PC-9 (cell line): ENCODE results near the gene ELK3. TPM values are rescaled to one million over a fixed set of nuclear protein-coding genes. Genes with fewer than 3 reads are reported as not detected.

Source experiments
- BruUV-seq: library from RNA; stranded (reverse); fragments of 400-500 nt; replicated peaks from 2 replicates; lab custom pipeline; 2021; lab: Mats Ljungman, UMichigan
- CTCF ChIA-PET: fragments of 300-600 bp; sonication (Branson Sonifier 250); formaldehyde crosslinking; loops from one replicate; lab custom pipeline; 2022; ENCODE audit warnings: antibody characterized with exemption; lab: Charles Lee
- POLR2A ChIA-PET: fragments of 300-600 bp; sonication (Branson Sonifier 250); formaldehyde crosslinking; loops from one replicate; lab custom pipeline; 2022; ENCODE audit warnings: antibody characterized with exemption; ENCODE audit not compliant: unreplicated experiment; lab: Charles Lee
- DNase-seq, 2 experiments: peaks; one replicate each; pipeline versions ENCODE4 v3.0.0 to v3.0.0-alpha.2; 2015 to 2022; ENCODE audit warnings: mixed read lengths in 1 of 2
- H2AFZ ChIP-seq: fragments of 200-600 bp; sonication (generic); 2 replicates; pipeline ENCODE4 v1.8.1; 2017; ENCODE audit warnings: antibody characterized with exemption
- H3F3A ChIP-seq: fragments of 200-600 bp; sonication (generic); 2 replicates; pipeline ENCODE4 v1.8.1; 2017; ENCODE audit warnings: antibody characterized with exemption, mild to moderate bottlenecking, low read depth; ENCODE audit not compliant: insufficient read depth
- H3K27ac ChIP-seq: fragments of 200-600 bp; sonication (generic); 2 replicates; pipeline ENCODE4 v1.6.1; 2016; ENCODE audit warnings: mixed run types
- H3K27me3 ChIP-seq: fragments of 200-600 bp; sonication (generic); 2 replicates; pipeline ENCODE4 v1.6.1; 2016; ENCODE audit warnings: low read depth, mixed run types; ENCODE audit not compliant: insufficient read depth
- H3K36me3 ChIP-seq: fragments of 200-600 bp; sonication (generic); 2 replicates; pipeline ENCODE4 v1.6.1; 2016; ENCODE audit warnings: low read depth, mixed run types
- H3K4me1 ChIP-seq: fragments of 200-600 bp; sonication (generic); replicated peaks from 2 replicates; pipeline ENCODE4 v1.6.1; 2016; ENCODE audit warnings: mixed run types; ENCODE audit not compliant: insufficient read depth
- H3K4me2 ChIP-seq: fragments of 200-600 bp; sonication (generic); 2 replicates; pipeline ENCODE4 v1.6.1; 2017; ENCODE audit warnings: mixed run types
- H3K4me3 ChIP-seq: fragments of 200-600 bp; sonication (generic); 2 replicates; pipeline ENCODE4 v1.6.1; 2016; ENCODE audit warnings: mixed run types
- H3K79me2 ChIP-seq: fragments of 200-600 bp; sonication (generic); 2 replicates; pipeline ENCODE4 v1.6.1; 2017; ENCODE audit warnings: low read depth, mixed run types
- H3K9me2 ChIP-seq: fragments of 200-600 bp; sonication (generic); 2 replicates; pipeline ENCODE4 v1.8.1; 2017; ENCODE audit warnings: mild to moderate bottlenecking; ENCODE audit not compliant: insufficient read depth
- H3K9me3 ChIP-seq: fragments of 200-600 bp; sonication (generic); 2 replicates; pipeline ENCODE4 v1.8.1; 2016; ENCODE audit warnings: low read depth; ENCODE audit not compliant: insufficient read depth
- H4K20me1 ChIP-seq: fragments of 200-600 bp; sonication (generic); 2 replicates; pipeline ENCODE4 v1.8.1; 2017; ENCODE audit not compliant: insufficient read depth
- CTCF ChIP-seq: fragments of 200-600 bp; sonication (generic); conservative IDR thresholded peaks from 2 replicates; pipeline ENCODE4 v1.6.1; 2017; ENCODE audit warnings: mixed run types, antibody characterized with exemption, mild to moderate bottlenecking, moderate library complexity
- EZH2 ChIP-seq: fragments of 200-600 bp; sonication (generic); IDR thresholded peaks from 2 replicates; pipeline ENCODE4 v1.8.0; 2017; ENCODE audit warnings: antibody characterized with exemption, low read depth
- intact Hi-C: fragments of 100-400 bp; cut with micrococcal nuclease; formaldehyde crosslinking; loops from one replicate; pipeline ENCODE4 v1.10.0; 2022; ENCODE audit not compliant: unreplicated experiment
- total RNA-seq: library from RNA; stranded (reverse); gene quantifications from 2 replicates; pipeline ENCODE4 v1.2.3, GENCODE V29; 2021

Gene ELK3
- total RNA-seq, 1 experiment from 2014 or later, result 52.3 TPM

DNA sequence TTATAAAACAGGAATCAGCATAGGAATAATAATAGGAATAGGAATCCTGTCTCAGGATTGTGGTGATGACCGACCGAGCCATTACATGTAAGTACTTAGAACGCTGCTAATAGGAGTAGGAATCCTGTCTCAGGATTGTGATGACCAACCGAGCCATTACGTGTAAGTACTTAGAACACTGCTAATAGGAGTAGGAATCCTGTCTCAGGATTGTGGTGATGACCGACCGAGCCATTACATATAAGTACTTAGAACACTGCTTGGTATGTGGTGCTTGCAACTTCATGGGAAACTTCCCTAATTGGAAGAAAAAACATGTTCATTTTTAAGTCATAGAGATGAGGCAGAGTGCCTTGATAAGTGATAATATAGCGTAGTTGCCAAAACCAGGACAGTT, 30.0 kb downstream of the ELK3 start:
- H3K4me3 ChIP-seq, result no peak overlapping the region
- no peak for DNase-seq
- H3K9me3 ChIP-seq, result no peaks in the 10 kb centered on the region
- ChIA-PET POLR2A (no interaction called here), CTCF (no interaction called here)
- H3K79me2 ChIP-seq, result peaks cover 85% of the 10 kb centered on the region
- H3K4me2 ChIP-seq, result no peak overlapping the region
- intact Hi-C loops, result no loop called here
- H3K9me2 ChIP-seq, result no peaks in the 10 kb centered on the region
- H3F3A ChIP-seq, result peaks cover 15% of the 10 kb centered on the region
- H3K27me3 ChIP-seq, result no peaks in the 10 kb centered on the region
- BruUV-seq, result no TSS peak
- no peak for TF ChIP-seq EZH2
- TF ChIP-seq CTCF, result no peak
- no peak overlapping the region for H2AFZ ChIP-seq
- no peak overlapping the region for H3K27ac ChIP-seq
- H3K36me3 ChIP-seq, result peaks cover 31% of the 10 kb centered on the region
- H4K20me1 ChIP-seq, result peaks cover 19% of the 10 kb centered on the region
- H3K4me1 ChIP-seq, result peaks cover 18% of the 10 kb centered on the region

- BruUV-seq, result no TSS peak
- Histone ChIP-seq H3F3A (peaks cover 11% of the 10 kb centered on the region), H3K4me3 (no peak overlapping the region), H3K36me3 (peaks cover 31% of the 10 kb centered on the region), H2AFZ (no peak overlapping the region), H3K9me3 (no peaks in the 10 kb centered on the region), H3K4me1 (peaks cover 11% of the 10 kb centered on the region), H3K79me2 (peaks cover 92% of the 10 kb centered on the region), H3K27me3 (no peaks in the 10 kb centered on the region), H4K20me1 (peaks cover 26% of the 10 kb centered on the region), H3K4me2 (no peak overlapping the region), H3K27ac (no peak overlapping the region), H3K9me2 (no peaks in the 10 kb centered on the region)
- ChIA-PET POLR2A (no interaction called here), CTCF (no interaction called here)
- DNase-seq, result no peak
- TF ChIP-seq CTCF (no peak), EZH2 (no peak)
- intact Hi-C loops, result no loop called here
Measured at GRCh38 chr12:96225044-96225855, 31.1 kb downstream of the ELK3 start.

GRCh38 chr12:96225994-96226399, 31.8 kb downstream of the ELK3 start:
- Histone ChIP-seq H3K27me3 (no peaks in the 10 kb centered on the region), H3K4me1 (peaks cover 4% of the 10 kb centered on the region; the same call in 1 of the 2 replicates), H3F3A (peaks cover 3% of the 10 kb centered on the region; the same call in 1 of the 2 replicates), H3K9me2 (no peaks in the 10 kb centered on the region), H3K79me2 (peaks cover 92% of the 10 kb centered on the region), H3K4me3 (no peak overlapping the region), H3K4me2 (no peak overlapping the region), H3K9me3 (no peaks in the 10 kb centered on the region), H2AFZ (no peak overlapping the region), H3K36me3 (peaks cover 31% of the 10 kb centered on the region), H3K27ac (no peak overlapping the region), H4K20me1 (peaks cover 32% of the 10 kb centered on the region)
- intact Hi-C loops, result no loop called here
- no peak for DNase-seq
- no peak for TF ChIP-seq CTCF
- TF ChIP-seq EZH2, result no peak
- no TSS peak for BruUV-seq
- POLR2A ChIA-PET, result no interaction called here
- CTCF ChIA-PET, result no interaction called here
